Uterus (tissue), 4 donors: ENCODE measurements around the gene PRRC2B. TPM values are rescaled to one million over a fixed set of nuclear protein-coding genes. Genes with fewer than 3 reads are reported as not detected.
"Not testable (repeated sequence)": the region's sequence is repeated elsewhere in the genome, so short reads cannot be mapped to it uniquely, and the experiment has no call there.

Experiments
- DNase-seq, 2 donors: peaks; one replicate each; pipeline ENCODE4 v3.0.0-alpha.2; 2019 to 2020
- H3K27ac ChIP-seq, 2 donors: fragments of 200-600 bp; sonication (generic); 1 replicate in 1 of 2; 2 replicates in 1 of 2; pipeline ENCODE4 v1.5.1; 2016 to 2018
- H3K27me3 ChIP-seq, 2 donors: fragments of 200-600 bp; sonication (generic); one replicate each; pipeline ENCODE4 v1.5.1; 2018 to 2019; ENCODE audit warnings: control low read depth in 1 of 2
- H3K36me3 ChIP-seq, 2 donors: fragments of 200-600 bp; sonication (generic); one replicate each; pipeline ENCODE4 v1.5.1; 2019; ENCODE audit warnings: control low read depth in 1 of 2
- H3K4me1 ChIP-seq, 2 donors: fragments of 200-600 bp; sonication (generic); one replicate each; pipeline ENCODE4 v1.5.1; 2018 to 2019; ENCODE audit warnings: control low read depth in 1 of 2
- H3K4me3 ChIP-seq, 2 donors: fragments of 200-600 bp; sonication (generic); 1 replicate in 1 of 2; 2 replicates in 1 of 2; pipeline ENCODE4 v1.5.1; 2018 to 2019; ENCODE audit warnings: mild to moderate bottlenecking in 1 of 2
- H3K9me3 ChIP-seq, 2 donors: fragments of 200-600 bp; sonication (generic); one replicate each; pipeline ENCODE4 v1.5.1; 2019; ENCODE audit warnings: control low read depth in 1 of 2
- POLR2A ChIP-seq, 2 donors: fragments of 450-650 bp; IDR thresholded peaks; one replicate each; pipeline ENCODE4 v1.6.1; 2016; ENCODE audit warnings: antibody characterized with exemption in 2 of 2, mild to moderate bottlenecking in 1 of 2, moderate library complexity in 1 of 2
- intact Hi-C: fragments of 100-400 bp; cut with DNase I; formaldehyde crosslinking; loops from one replicate; pipeline ENCODE4 v1.15.1; 2023; ENCODE audit warnings: low total_unique reads
- total RNA-seq, 4 donors: library from RNA; depleted of rRNA in 3 of 4; stranded (reverse); fragments of >200 nt in 3 of 4; gene quantifications; one replicate each; pipeline versions ENCODE4 v1.1.0 to v1.2.4, GENCODE V29; 2014 to 2023
- TF ChIP-seq, protein P1 (sequence below), 4 experiments: fragments of 200-600 bp in 2 of 4; fragments of 450-650 bp in 2 of 4; sonication (generic) in 2 of 4; IDR thresholded peaks; one replicate each; pipeline ENCODE4 v1.5.1; 2016 to 2019; ENCODE audit warnings: antibody characterized with exemption in 4 of 4, mild to moderate bottlenecking in 2 of 4, moderate library complexity in 1 of 4
- donor health status: DM: yes; HTN: yes; CAD: no.

The PRRC2B gene
- total RNA-seq, 4 donors from 2014 or later, result 81.5 to 297 (median 133) TPM

DNA sequence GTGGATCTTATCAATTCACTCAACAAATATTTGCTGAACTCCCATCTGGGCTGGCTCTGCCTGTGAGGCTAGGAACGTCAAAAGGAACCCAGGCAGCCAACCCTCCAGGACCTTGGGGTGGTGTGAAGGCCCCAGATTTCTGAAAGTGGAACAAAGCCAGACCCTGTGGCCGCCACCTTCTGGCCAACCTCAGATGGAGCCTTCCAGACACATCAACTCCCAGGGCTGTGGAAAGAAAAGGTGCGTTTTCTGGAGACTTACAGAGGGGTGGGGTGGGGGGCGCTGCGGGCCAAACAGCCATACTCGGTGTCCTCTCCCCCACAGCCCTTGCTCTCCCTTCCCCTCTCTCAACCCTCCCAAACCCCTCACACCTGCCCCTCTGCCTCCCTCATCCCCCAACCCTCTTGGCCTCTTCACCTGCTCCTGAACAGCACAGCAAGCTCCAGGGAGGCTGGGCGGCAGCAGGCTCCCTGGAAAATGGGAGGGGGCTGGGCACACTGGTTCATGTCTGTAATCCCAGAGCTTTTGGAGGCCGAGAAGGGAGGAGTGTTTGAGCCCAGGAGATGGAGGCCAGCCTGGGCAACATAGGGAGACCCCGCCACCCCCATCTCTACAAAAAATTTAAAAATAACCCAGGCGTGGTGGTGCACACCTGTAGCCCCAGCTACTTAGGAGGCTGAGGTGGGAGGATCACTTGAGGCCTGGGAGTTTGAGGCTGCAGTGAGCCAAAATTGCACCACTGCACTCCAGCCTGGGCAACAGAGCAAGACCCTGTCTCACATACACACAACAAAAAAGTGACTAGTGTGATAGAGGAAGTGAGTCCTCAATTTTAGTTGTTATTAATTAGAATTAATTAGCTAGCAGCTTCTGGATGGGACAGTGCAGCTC, 45.0 kb upstream of the PRRC2B start:
- no peaks in the 10 kb centered on the region for H3K36me3 ChIP-seq
- no peak overlapping the region for H3K27ac ChIP-seq
- no peaks in the 10 kb centered on the region for H3K27me3 ChIP-seq
- H3K4me3 ChIP-seq, result no peak overlapping the region
- no peaks in the 10 kb centered on the region for H3K4me1 ChIP-seq
- no peaks in the 10 kb centered on the region for H3K9me3 ChIP-seq
- TF ChIP-seq, protein P1, sequence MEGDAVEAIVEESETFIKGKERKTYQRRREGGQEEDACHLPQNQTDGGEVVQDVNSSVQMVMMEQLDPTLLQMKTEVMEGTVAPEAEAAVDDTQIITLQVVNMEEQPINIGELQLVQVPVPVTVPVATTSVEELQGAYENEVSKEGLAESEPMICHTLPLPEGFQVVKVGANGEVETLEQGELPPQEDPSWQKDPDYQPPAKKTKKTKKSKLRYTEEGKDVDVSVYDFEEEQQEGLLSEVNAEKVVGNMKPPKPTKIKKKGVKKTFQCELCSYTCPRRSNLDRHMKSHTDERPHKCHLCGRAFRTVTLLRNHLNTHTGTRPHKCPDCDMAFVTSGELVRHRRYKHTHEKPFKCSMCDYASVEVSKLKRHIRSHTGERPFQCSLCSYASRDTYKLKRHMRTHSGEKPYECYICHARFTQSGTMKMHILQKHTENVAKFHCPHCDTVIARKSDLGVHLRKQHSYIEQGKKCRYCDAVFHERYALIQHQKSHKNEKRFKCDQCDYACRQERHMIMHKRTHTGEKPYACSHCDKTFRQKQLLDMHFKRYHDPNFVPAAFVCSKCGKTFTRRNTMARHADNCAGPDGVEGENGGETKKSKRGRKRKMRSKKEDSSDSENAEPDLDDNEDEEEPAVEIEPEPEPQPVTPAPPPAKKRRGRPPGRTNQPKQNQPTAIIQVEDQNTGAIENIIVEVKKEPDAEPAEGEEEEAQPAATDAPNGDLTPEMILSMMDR (IDR thresholded peaks at IDR 0.05), result no peak
- TF ChIP-seq POLR2A (IDR thresholded peaks at IDR 0.05), result no peak
- no peak for DNase-seq
- intact Hi-C loops, result no loop called here

DNA sequence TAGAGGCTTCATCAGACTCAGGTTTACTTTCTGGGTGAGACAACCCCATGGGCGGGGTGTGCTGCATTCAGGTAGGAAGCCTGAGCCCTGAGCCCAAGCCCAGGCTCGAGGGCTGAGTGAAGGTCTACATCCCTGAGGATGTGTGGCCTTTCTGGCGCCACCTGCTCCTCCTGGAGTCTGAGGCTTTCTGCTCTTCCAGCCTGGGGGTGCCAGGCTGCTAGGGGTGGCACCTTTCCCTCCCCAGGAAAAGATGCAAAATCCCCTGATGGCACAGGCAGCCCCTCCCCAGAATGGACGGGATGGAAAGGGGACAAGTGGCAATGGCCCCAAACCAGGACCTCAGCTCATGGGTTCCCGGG, 44.4 kb upstream of the PRRC2B start:
- Histone ChIP-seq H3K36me3 (no peaks in the 10 kb centered on the region), H3K4me3 (no peak overlapping the region), H3K27me3 (no peaks in the 10 kb centered on the region), H3K27ac (no peak overlapping the region), H3K9me3 (no peaks in the 10 kb centered on the region), H3K4me1 (no peaks in the 10 kb centered on the region)
- no peak for TF ChIP-seq POLR2A (IDR thresholded peaks at IDR 0.05)
- TF ChIP-seq, protein P1 (IDR thresholded peaks at IDR 0.05), result no peak
- no peak for DNase-seq
- intact Hi-C loops, result no loop called here

DNA sequence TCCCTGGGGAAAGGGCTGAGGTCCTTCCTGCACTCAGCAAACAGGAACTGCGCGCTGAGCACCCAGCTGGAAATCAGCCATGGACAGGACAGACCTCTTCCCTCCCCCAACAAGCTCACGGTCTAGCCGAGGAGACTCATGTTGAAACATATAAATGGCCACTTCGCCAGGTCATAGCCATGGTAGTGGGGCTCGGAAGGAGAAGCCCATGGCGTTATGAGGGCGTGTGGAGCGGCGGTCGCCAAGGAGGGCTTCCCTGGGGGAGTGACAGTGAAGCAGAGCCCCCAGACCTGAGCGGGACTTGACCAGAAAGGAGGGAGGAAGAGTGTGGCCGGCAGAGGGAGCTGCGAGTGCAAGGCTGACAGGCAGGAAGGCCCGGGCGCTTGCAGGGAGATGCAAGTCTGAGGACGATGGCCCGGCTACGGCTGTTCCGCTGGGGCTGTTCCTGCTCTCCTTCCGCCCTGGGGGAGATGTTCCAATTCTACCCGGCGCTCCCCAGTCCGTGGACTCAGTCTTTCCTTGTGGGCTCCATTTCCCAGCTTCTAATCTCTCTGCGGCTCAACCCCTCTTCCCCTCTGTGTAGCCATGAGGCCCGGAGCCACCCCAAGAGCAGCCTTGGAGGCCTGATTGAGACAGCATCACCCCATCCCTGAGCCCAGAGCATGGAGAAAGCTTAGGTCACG, 43.9 kb upstream of the PRRC2B start:
- intact Hi-C loops, result loop anchor here (5.0 kb wide), 1 partner anchor 392 kb away; the partner anchor contains the start of gene RAPGEF1
- H3K4me1 ChIP-seq, result no peaks in the 10 kb centered on the region
- no peaks in the 10 kb centered on the region for H3K9me3 ChIP-seq
- no peaks in the 10 kb centered on the region for H3K36me3 ChIP-seq
- peak; percentile 85 to 88 for DNase-seq
- no peak overlapping the region for H3K27ac ChIP-seq
- H3K4me3 ChIP-seq, result no peak overlapping the region
- peak in 1 of 2 donors; percentile 22 for TF ChIP-seq POLR2A (IDR thresholded peaks at IDR 0.05)
- TF ChIP-seq, protein P1 (IDR thresholded peaks at IDR 0.05), result peak; percentile 85 to 92 (median 88)
- no peaks in the 10 kb centered on the region for H3K27me3 ChIP-seq

DNA sequence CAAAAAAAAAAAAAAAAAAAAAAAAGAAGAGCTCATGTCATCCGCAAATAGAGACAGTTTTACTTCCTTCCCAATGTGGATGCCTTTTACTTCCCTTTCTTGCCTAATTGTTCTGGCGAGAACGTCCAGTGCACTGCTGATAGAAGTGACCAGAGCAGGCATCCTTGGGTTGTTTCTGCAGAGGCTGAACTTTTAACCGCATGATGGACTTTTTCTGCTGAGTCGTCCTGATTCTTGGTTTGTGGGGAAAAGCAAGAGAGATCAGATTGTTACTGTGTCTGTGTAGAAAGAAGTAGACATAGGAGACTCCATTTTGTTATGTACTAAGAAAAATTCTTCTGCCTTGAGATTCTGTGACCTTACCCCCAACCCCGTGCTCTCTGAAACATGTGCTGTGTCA, 37.4 kb upstream of the PRRC2B start:
- H3K27me3 ChIP-seq, H3K36me3 ChIP-seq, H3K4me3 ChIP-seq, DNase-seq, H3K27ac ChIP-seq, H3K4me1 ChIP-seq, H3K9me3 ChIP-seq, intact Hi-C loops: not testable (repeated sequence)

DNA sequence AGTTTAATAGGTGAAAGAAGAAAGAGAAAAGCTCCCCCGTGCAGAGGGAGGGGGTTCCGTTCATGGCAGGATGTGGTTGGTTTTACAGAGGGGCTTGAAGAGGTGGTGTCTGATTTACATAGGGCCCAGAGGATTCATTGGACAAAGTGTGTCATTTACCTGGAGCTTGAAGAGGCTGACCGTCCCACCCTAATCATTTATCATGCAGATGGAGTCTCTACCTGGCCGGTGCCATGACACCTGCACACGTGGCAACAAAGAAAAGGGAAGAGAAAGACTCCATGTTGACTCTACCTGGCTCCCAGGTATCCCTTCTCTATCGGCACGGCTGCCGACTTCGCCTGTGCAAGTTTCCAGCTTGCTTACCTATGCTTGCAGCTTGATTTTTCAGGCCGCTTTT, 35.3 kb upstream of the PRRC2B start:
- intact Hi-C loops, result no loop called here
- Histone ChIP-seq H3K36me3 (no peaks in the 10 kb centered on the region), H3K27ac (no peak overlapping the region), H3K4me3 (no peak overlapping the region), H3K9me3 (no peaks in the 10 kb centered on the region), H3K4me1 (no peaks in the 10 kb centered on the region), H3K27me3 (no peaks in the 10 kb centered on the region)
- no peak for DNase-seq
- TF ChIP-seq POLR2A (IDR thresholded peaks at IDR 0.05), result no peak
- TF ChIP-seq, protein P1 (IDR thresholded peaks at IDR 0.05), result no peak
